Left ventricle myocardium inferior (tissue), 1 donor: Measurements from ENCODE around the gene SALL2. TPM values are rescaled to one million over a fixed set of nuclear protein-coding genes. Genes with fewer than 3 reads are reported as not detected.

Source experiments
- DNase-seq: peaks from one replicate; pipeline ENCODE4 v3.0.0-alpha.2; 2020
- H3K27ac ChIP-seq: fragments of 200-600 bp; replicated peaks from 2 replicates; pipeline ENCODE4 v1.8.0; 2021
- H3K27me3 ChIP-seq: fragments of 200-600 bp; 2 replicates; pipeline ENCODE4 v1.8.0; 2021; ENCODE audit warnings: low read depth
- H3K36me3 ChIP-seq: fragments of 200-600 bp; 2 replicates; pipeline ENCODE4 v1.8.0; 2021
- H3K4me1 ChIP-seq: fragments of 200-600 bp; 2 replicates; pipeline ENCODE4 v1.8.0; 2021
- H3K4me3 ChIP-seq: fragments of 200-600 bp; 2 replicates; pipeline ENCODE4 v1.8.0; 2021; ENCODE audit warnings: mild to moderate bottlenecking, moderate library complexity
- H3K9me3 ChIP-seq: fragments of 200-600 bp; replicated peaks from 2 replicates; pipeline ENCODE4 v1.8.0; 2021
- CTCF ChIP-seq: fragments of 200-600 bp; IDR thresholded peaks from 2 replicates; pipeline ENCODE4 v1.8.0; 2021; ENCODE audit warnings: antibody characterized with exemption, mild to moderate bottlenecking, borderline replicate concordance
- intact Hi-C: fragments of 100-400 bp; cut with micrococcal nuclease; formaldehyde crosslinking; loops from one replicate; pipeline ENCODE4 v1.11.0; 2022
- total RNA-seq: library from RNA; stranded (reverse); fragmentation: NEBNext Ultra II Directional; extraction: Animal tissue kit (Norgen Biotek cat#: 25700); gene quantifications from one replicate; pipeline ENCODE4 v1.2.1, GENCODE V29; 2021
- donor health status: DM: no; HTN: yes; CAD: no; lungs with severe emphysema.

Gene SALL2
- total RNA-seq, 1 donor from 2014 or later = 3.4 TPM

- H3K4me3 ChIP-seq = peak overlapping the region; percentile 74
- no peaks in the 10 kb centered on the region for H3K27me3 ChIP-seq
- DNase-seq = no peak
- intact Hi-C loops = no loop called here
- H3K36me3 ChIP-seq = no peaks in the 10 kb centered on the region
- H3K9me3 ChIP-seq = no peaks in the 10 kb centered on the region
- peak overlapping the region; percentile 36 for H3K27ac ChIP-seq
- no peak for TF ChIP-seq CTCF
- peaks cover 13% of the 10 kb centered on the region for H3K4me1 ChIP-seq
Observed at GRCh38 chr14:21525571-21525961, 580 bp downstream of the SALL2 start.

GRCh38 chr14:21524575-21525490, 1.3 kb downstream of the SALL2 start:
- TF ChIP-seq CTCF = no peak
- intact Hi-C loops = no loop called here
- H3K4me3 ChIP-seq = peak overlapping the region; percentile 74
- H3K27me3 ChIP-seq = no peaks in the 10 kb centered on the region
- peak overlapping the region; percentile 36 for H3K27ac ChIP-seq
- DNase-seq = no peak
- no peaks in the 10 kb centered on the region for H3K9me3 ChIP-seq
- H3K4me1 ChIP-seq = peaks cover 13% of the 10 kb centered on the region
- H3K36me3 ChIP-seq = no peaks in the 10 kb centered on the region

DNA sequence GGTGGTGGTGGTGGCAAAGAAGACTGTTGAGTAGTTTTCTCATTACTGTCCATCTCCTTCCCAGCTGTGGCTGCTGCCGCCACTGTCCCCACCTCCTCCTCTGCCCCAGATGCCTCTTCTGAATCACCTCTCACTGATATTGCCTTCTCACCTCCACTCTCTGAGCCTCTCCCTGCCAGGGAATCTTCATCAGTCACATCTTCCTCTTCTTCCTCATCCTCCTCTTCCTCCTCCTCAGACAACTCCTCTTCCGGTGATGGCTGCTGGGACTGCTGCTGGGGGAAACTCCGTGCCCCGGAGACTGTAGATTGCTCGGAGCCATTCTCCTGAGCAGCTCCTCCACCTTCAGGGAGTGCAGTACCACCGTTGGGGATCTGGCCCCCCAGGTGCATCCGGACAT, 2.9 kb downstream of the SALL2 start:
- no peak for DNase-seq
- TF ChIP-seq CTCF = no peak

GRCh38 chr14:21521501-21521900, 4.6 kb downstream of the SALL2 start:
- peaks cover 6% of the 10 kb centered on the region for H3K4me1 ChIP-seq
- intact Hi-C loops = no loop called here
- no peak overlapping the region for H3K4me3 ChIP-seq
- no peaks in the 10 kb centered on the region for H3K27me3 ChIP-seq
- no peak overlapping the region for H3K27ac ChIP-seq
- DNase-seq = no peak
- no peak for TF ChIP-seq CTCF
- H3K9me3 ChIP-seq = no peaks in the 10 kb centered on the region
- no peaks in the 10 kb centered on the region for H3K36me3 ChIP-seq

More for the DNA sequence above, 2.9 kb downstream of the SALL2 start:
- no peaks in the 10 kb centered on the region for H3K36me3 ChIP-seq
- H3K4me3 ChIP-seq = no peak overlapping the region
- intact Hi-C loops = no loop called here
- H3K9me3 ChIP-seq = no peaks in the 10 kb centered on the region
- H3K4me1 ChIP-seq = peaks cover 13% of the 10 kb centered on the region
- H3K27ac ChIP-seq = no peak overlapping the region
- no peaks in the 10 kb centered on the region for H3K27me3 ChIP-seq

- intact Hi-C loops = no loop called here
- no peak for DNase-seq
- no peaks in the 10 kb centered on the region for H3K9me3 ChIP-seq
- no peak overlapping the region for H3K27ac ChIP-seq
- H3K4me3 ChIP-seq = no peak overlapping the region
- no peaks in the 10 kb centered on the region for H3K36me3 ChIP-seq
- TF ChIP-seq CTCF = no peak
- no peaks in the 10 kb centered on the region for H3K27me3 ChIP-seq
- H3K4me1 ChIP-seq = peaks cover under 1% of the 10 kb centered on the region
Observed at GRCh38 chr14:21520767-21521166, 5.4 kb downstream of the SALL2 start.
